Endothelial cell (in vitro differentiated cells): ENCODE results near the gene CREB3L1. TPM values are rescaled to one million over a fixed set of nuclear protein-coding genes. Genes with fewer than 3 reads are reported as not detected.

ENCODE experiments used
- DNase-seq: peaks from one replicate; pipeline ENCODE4 v3.0.0; 2021; ENCODE audit warnings: low spot score
- H3K27ac Mint-ChIP-seq: one replicate; pipeline ENCODE4 v1.8.0; 2021; ENCODE audit warnings: mixed read lengths, inconsistent platforms; ENCODE audit not compliant: unreplicated experiment
- H3K27me3 Mint-ChIP-seq: one replicate; pipeline ENCODE4 v1.8.0; 2021; ENCODE audit warnings: mild to moderate bottlenecking, moderate library complexity, mixed read lengths, inconsistent platforms; ENCODE audit not compliant: unreplicated experiment
- H3K36me3 Mint-ChIP-seq: one replicate; pipeline ENCODE4 v1.8.0; 2021; ENCODE audit warnings: mild to moderate bottlenecking, low read depth, mixed read lengths, inconsistent platforms; ENCODE audit not compliant: unreplicated experiment
- H3K4me1 Mint-ChIP-seq: one replicate; pipeline ENCODE4 v1.8.0; 2021; ENCODE audit warnings: mild to moderate bottlenecking, mixed read lengths, inconsistent platforms; ENCODE audit not compliant: unreplicated experiment
- H3K4me3 Mint-ChIP-seq: one replicate; pipeline ENCODE4 v1.8.0; 2021; ENCODE audit warnings: mild to moderate bottlenecking, mixed read lengths, inconsistent platforms; ENCODE audit not compliant: unreplicated experiment
- H3K9me3 Mint-ChIP-seq: one replicate; pipeline ENCODE4 v1.8.0; 2021; ENCODE audit warnings: mixed read lengths, inconsistent platforms; ENCODE audit not compliant: unreplicated experiment
- total RNA-seq: library from RNA; stranded (reverse); fragmentation: NEBNext Ultra II Directional; extraction: Animal tissue kit (Norgen Biotek cat#: 25700); gene quantifications from one replicate; pipeline ENCODE4 v1.2.1, GENCODE V29; 2021; ENCODE audit not compliant: unreplicated experiment
- TF ChIP-seq, protein P1 (sequence below): fragments of 200-600 bp; sonication (generic); IDR thresholded peaks from one replicate; pipeline ENCODE4 v1.5.0; 2021; ENCODE audit warnings: antibody characterized with exemption; ENCODE audit not compliant: unreplicated experiment

The CREB3L1 gene
- total RNA-seq, 1 donor from 2014 or later, result 21.6 TPM

GRCh38 chr11:46279126-46280099 is 2.0 kb downstream of the CREB3L1 start:
- Mint-ChIP-seq H3K4me3 (peak overlapping the region; percentile 93), H3K36me3 (peaks cover 3% of the 10 kb centered on the region), H3K27ac (peak overlapping the region; percentile 36), H3K9me3 (no peaks in the 10 kb centered on the region), H3K27me3 (peaks cover 7% of the 10 kb centered on the region), H3K4me1 (peaks cover 36% of the 10 kb centered on the region)
- TF ChIP-seq, protein P1, sequence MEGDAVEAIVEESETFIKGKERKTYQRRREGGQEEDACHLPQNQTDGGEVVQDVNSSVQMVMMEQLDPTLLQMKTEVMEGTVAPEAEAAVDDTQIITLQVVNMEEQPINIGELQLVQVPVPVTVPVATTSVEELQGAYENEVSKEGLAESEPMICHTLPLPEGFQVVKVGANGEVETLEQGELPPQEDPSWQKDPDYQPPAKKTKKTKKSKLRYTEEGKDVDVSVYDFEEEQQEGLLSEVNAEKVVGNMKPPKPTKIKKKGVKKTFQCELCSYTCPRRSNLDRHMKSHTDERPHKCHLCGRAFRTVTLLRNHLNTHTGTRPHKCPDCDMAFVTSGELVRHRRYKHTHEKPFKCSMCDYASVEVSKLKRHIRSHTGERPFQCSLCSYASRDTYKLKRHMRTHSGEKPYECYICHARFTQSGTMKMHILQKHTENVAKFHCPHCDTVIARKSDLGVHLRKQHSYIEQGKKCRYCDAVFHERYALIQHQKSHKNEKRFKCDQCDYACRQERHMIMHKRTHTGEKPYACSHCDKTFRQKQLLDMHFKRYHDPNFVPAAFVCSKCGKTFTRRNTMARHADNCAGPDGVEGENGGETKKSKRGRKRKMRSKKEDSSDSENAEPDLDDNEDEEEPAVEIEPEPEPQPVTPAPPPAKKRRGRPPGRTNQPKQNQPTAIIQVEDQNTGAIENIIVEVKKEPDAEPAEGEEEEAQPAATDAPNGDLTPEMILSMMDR, result no peak
- DNase-seq, result peak; percentile 38

- no peak for DNase-seq
- Mint-ChIP-seq H3K4me3 (peak overlapping the region; percentile 72), H3K27me3 (peaks cover 4% of the 10 kb centered on the region), H3K4me1 (peaks cover 36% of the 10 kb centered on the region), H3K36me3 (peaks cover 3% of the 10 kb centered on the region), H3K27ac (no peak overlapping the region), H3K9me3 (no peaks in the 10 kb centered on the region)
- TF ChIP-seq, protein P1, result no peak
Measured at GRCh38 chr11:46280706-46281105, 3.2 kb downstream of the CREB3L1 start.

- TF ChIP-seq, protein P1, result no peak
- DNase-seq, result peak; percentile 12
- Mint-ChIP-seq H3K9me3 (no peaks in the 10 kb centered on the region), H3K4me1 (peaks cover 35% of the 10 kb centered on the region), H3K36me3 (peaks cover 3% of the 10 kb centered on the region), H3K27me3 (peaks cover 4% of the 10 kb centered on the region), H3K4me3 (peak overlapping the region; percentile 54), H3K27ac (no peak overlapping the region)
Measured at GRCh38 chr11:46281371-46281831, 3.9 kb downstream of the CREB3L1 start.

DNA sequence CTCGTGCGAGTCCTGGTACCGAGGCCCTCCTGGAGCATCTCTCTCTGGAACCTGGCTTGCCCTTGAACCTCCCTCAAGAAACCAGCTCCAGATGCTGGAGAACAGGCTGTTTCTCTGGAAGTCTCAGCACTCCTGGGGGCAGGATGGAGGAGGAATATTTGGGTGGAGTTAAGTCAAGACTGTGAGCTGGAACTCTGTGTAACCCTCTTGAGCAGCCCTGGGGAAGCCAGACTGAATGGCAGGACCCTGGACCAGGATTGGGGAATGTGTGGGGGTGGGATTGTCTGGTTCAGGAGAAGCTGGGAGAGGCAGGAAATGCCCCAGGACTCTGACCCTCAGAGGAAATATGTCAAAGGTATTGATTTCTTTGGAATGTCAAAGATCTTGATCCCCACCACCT is 7.7 kb downstream of the CREB3L1 start:
- Mint-ChIP-seq H3K4me3 (no peak overlapping the region), H3K4me1 (peaks cover 21% of the 10 kb centered on the region), H3K27me3 (peaks cover 2% of the 10 kb centered on the region), H3K27ac (no peak overlapping the region), H3K36me3 (peaks cover 7% of the 10 kb centered on the region), H3K9me3 (no peaks in the 10 kb centered on the region)
- TF ChIP-seq, protein P1, result no peak
- no peak for DNase-seq

- Mint-ChIP-seq H3K36me3 (peaks cover 7% of the 10 kb centered on the region), H3K4me1 (peaks cover 18% of the 10 kb centered on the region), H3K4me3 (no peak overlapping the region), H3K27ac (no peak overlapping the region), H3K27me3 (peaks cover 2% of the 10 kb centered on the region), H3K9me3 (no peaks in the 10 kb centered on the region)
- DNase-seq, result no peak
- TF ChIP-seq, protein P1, result no peak
Measured at GRCh38 chr11:46285594-46286033, 8.2 kb downstream of the CREB3L1 start.
